Mesodermal cell (in vitro differentiated cells): ENCODE data around the gene DHRS12.

ENCODE experiments used
- H3K27ac ChIP-seq: 2 replicates; pipeline ENCODE4 v1.7.0; 2013; ENCODE audit warnings: mild to moderate bottlenecking, low read depth, low read length, moderate library complexity; ENCODE audit not compliant: severe bottlenecking
- H3K36me3 ChIP-seq: 2 replicates; pipeline ENCODE4 v1.7.1; 2013; ENCODE audit warnings: mild to moderate bottlenecking, low read length, moderate library complexity; ENCODE audit not compliant: control insufficient read depth, insufficient read depth
- H3K4me1 ChIP-seq: one replicate; pipeline ENCODE4 v1.7.1; 2013; ENCODE audit warnings: mild to moderate bottlenecking, low read length; ENCODE audit not compliant: insufficient read depth, control insufficient read depth, poor library complexity, severe bottlenecking
- H3K4me3 ChIP-seq: 2 replicates; pipeline ENCODE4 v1.7.0; 2013; ENCODE audit warnings: low read length, control low read depth, mild to moderate bottlenecking; ENCODE audit not compliant: insufficient read depth, poor library complexity, severe bottlenecking; ENCODE audit errors: extremely low read depth
- H3K9me3 ChIP-seq: 2 replicates; pipeline ENCODE4 v1.7.1; 2013; ENCODE audit warnings: mild to moderate bottlenecking, low read length, moderate library complexity; ENCODE audit not compliant: control insufficient read depth
- WGBS, 2 experiments: methylation state at CpG; one replicate each; pipeline ENCODE4 v1.1.5; 2013; ENCODE audit warnings: missing lambda C conversion rate in 2 of 2; ENCODE audit not compliant: insufficient coverage in 2 of 2; 5-methylcytosine and 5-hydroxymethylcytosine counted together

DHRS12 gene

GRCh38 chr13:51807041-51807440 is 3.1 kb upstream of the DHRS12 start:
- 90% methylated on average over 2 of the region's 5 CpGs; no CpG with 5 or more reads in 1 of the 2 experiments for WGBS, 2 experiments
- H3K4me3 ChIP-seq, result no peak overlapping the region
- H3K9me3 ChIP-seq, result no peaks in the 10 kb centered on the region
- peaks cover 12% of the 10 kb centered on the region for H3K4me1 ChIP-seq
- no peaks in the 10 kb centered on the region for H3K36me3 ChIP-seq
- peak overlapping the region; percentile 23 for H3K27ac ChIP-seq

GRCh38 chr13:51806566-51806965 is 2.6 kb upstream of the DHRS12 start:
- H3K27ac ChIP-seq, result peak overlapping the region; percentile 23
- H3K9me3 ChIP-seq, result no peaks in the 10 kb centered on the region
- H3K4me1 ChIP-seq, result peaks cover 15% of the 10 kb centered on the region
- WGBS, 2 experiments, result 87 to 90% methylated on average over 2 of the region's 2 CpGs
- no peak overlapping the region for H3K4me3 ChIP-seq
- H3K36me3 ChIP-seq, result no peaks in the 10 kb centered on the region

GRCh38 chr13:51805925-51806324 is 2.0 kb upstream of the DHRS12 start:
- no peak overlapping the region for H3K27ac ChIP-seq
- H3K36me3 ChIP-seq, result no peaks in the 10 kb centered on the region
- H3K4me1 ChIP-seq, result peaks cover 17% of the 10 kb centered on the region
- H3K4me3 ChIP-seq, result no peak overlapping the region
- 100% methylated on average over 1 of the region's 2 CpGs; no CpG with 5 or more reads in 1 of the 2 experiments for WGBS, 2 experiments
- no peaks in the 10 kb centered on the region for H3K9me3 ChIP-seq

GRCh38 chr13:51805313-51805712 is 1.4 kb upstream of the DHRS12 start:
- no peaks in the 10 kb centered on the region for H3K9me3 ChIP-seq
- H3K4me1 ChIP-seq, result peaks cover 17% of the 10 kb centered on the region
- 100% methylated on average over 1 of the region's 4 CpGs for WGBS, 2 experiments
- H3K27ac ChIP-seq, result no peak overlapping the region
- H3K36me3 ChIP-seq, result no peaks in the 10 kb centered on the region
- H3K4me3 ChIP-seq, result no peak overlapping the region

GRCh38 chr13:51804295-51805172 is 571 bp upstream of the DHRS12 start:
- Histone ChIP-seq H3K4me3 (peak overlapping the region; percentile 65), H3K36me3 (no peaks in the 10 kb centered on the region), H3K9me3 (no peaks in the 10 kb centered on the region), H3K4me1 (peaks cover 17% of the 10 kb centered on the region), H3K27ac (peak overlapping the region; percentile 94)
- WGBS, 2 experiments, result 30 to 36% methylated on average over 24 to 29 of the region's 31 CpGs

GRCh38 chr13:51802631-51803418 is 1.1 kb downstream of the DHRS12 start:
- 56 to 64% methylated on average over 3 to 7 of the region's 9 CpGs for WGBS, 2 experiments
- Histone ChIP-seq H3K9me3 (no peaks in the 10 kb centered on the region), H3K36me3 (no peaks in the 10 kb centered on the region), H3K4me1 (peaks cover 17% of the 10 kb centered on the region), H3K27ac (peak overlapping the region; percentile 94), H3K4me3 (peak overlapping the region; percentile 65)

- peaks cover 17% of the 10 kb centered on the region for H3K4me1 ChIP-seq
- H3K4me3 ChIP-seq, result no peak overlapping the region
- no peaks in the 10 kb centered on the region for H3K36me3 ChIP-seq
- 68% methylated on average over 4 of the region's 7 CpGs for WGBS, 2 experiments
- H3K27ac ChIP-seq, result peak overlapping the region; percentile 18
- H3K9me3 ChIP-seq, result no peaks in the 10 kb centered on the region
Observed at GRCh38 chr13:51801631-51802099, 2.3 kb downstream of the DHRS12 start.

- H3K9me3 ChIP-seq, result no peaks in the 10 kb centered on the region
- peaks cover 17% of the 10 kb centered on the region for H3K4me1 ChIP-seq
- no peak overlapping the region for H3K27ac ChIP-seq
- WGBS, 2 experiments, result 78 to 92% methylated on average over 3 to 4 of the region's 5 CpGs
- H3K4me3 ChIP-seq, result no peak overlapping the region
- H3K36me3 ChIP-seq, result no peaks in the 10 kb centered on the region
Observed at GRCh38 chr13:51800486-51800885, 3.5 kb downstream of the DHRS12 start.

- Histone ChIP-seq H3K4me1 (peaks cover 17% of the 10 kb centered on the region), H3K9me3 (no peaks in the 10 kb centered on the region), H3K27ac (no peak overlapping the region), H3K4me3 (no peak overlapping the region), H3K36me3 (no peaks in the 10 kb centered on the region)
- WGBS, 2 experiments, result 90 to 94% methylated on average over 11 to 12 of the region's 12 CpGs
Observed at GRCh38 chr13:51799261-51799660, 4.7 kb downstream of the DHRS12 start.

GRCh38 chr13:51797664-51798488 is 6.1 kb downstream of the DHRS12 start:
- Histone ChIP-seq H3K36me3 (no peaks in the 10 kb centered on the region), H3K4me3 (no peak overlapping the region), H3K9me3 (no peaks in the 10 kb centered on the region), H3K27ac (no peak overlapping the region), H3K4me1 (peaks cover 27% of the 10 kb centered on the region)
- WGBS, 2 experiments, result 73 to 77% methylated on average over 6 to 11 of the region's 12 CpGs
